PFSK-1 (cell line): ENCODE measurements around the gene NT5M.

Experiments used
- POLR2AphosphoS5 ChIP-seq: IDR thresholded peaks from 2 replicates; pipeline ENCODE4 v1.6.1; 2012; ENCODE audit warnings: low read depth, mild to moderate bottlenecking, control low read depth, low read length, moderate library complexity
- TAF1 ChIP-seq: IDR thresholded peaks from 2 replicates; pipeline ENCODE4 v1.6.1; 2012; ENCODE audit warnings: low read length, control low read depth, borderline replicate concordance; ENCODE audit not compliant: insufficient read depth

DNA sequence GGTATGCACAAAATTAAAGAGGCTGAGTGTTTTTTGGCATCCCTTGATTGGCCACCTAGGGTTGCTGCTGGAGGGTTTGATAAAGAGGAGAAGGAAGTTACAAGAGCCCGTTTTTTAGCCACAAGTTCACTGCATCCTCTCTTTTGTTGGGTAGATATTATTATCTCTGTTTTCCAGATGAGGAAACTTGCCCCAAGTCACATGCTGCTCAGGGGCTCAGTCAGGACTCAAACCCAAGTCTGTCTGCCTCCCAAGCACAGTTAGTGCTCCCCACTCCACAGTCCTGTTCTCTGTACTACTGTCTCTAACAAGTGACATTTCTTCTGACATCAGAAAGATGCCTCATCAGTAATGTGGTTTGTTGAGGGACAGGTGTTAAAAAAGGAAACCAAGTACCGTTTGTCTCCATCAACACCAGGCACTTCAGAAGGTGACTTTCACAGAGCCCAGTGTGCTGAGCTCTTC lies 1.4 kb downstream of the NT5M start:
- TF ChIP-seq TAF1 (no peak), POLR2AphosphoS5 (no peak)
